NB4 (cell line): ENCODE measurements around the gene EPB41L5.

Source experiments
- DNase-seq: peaks from one replicate; pipeline ENCODE4 v3.0.0; 2010; ENCODE audit warnings: low read depth
- H3K4me3 ChIP-seq: one replicate; pipeline ENCODE4 v1.5.1; 2011; ENCODE audit warnings: mild to moderate bottlenecking, low read depth, low read length, moderate library complexity
- CTCF ChIP-seq: IDR thresholded peaks from one replicate; pipeline ENCODE4 v1.5.1; 2012; ENCODE audit warnings: low read depth, low read length
- MAX ChIP-seq: IDR thresholded peaks from 2 replicates; pipeline ENCODE4 v1.6.1; 2011; ENCODE audit warnings: low read depth, low read length
- MYC ChIP-seq: IDR thresholded peaks from 2 replicates; pipeline ENCODE4 v1.6.1; 2011; ENCODE audit warnings: low read depth, low read length
- POLR2A ChIP-seq: IDR thresholded peaks from 2 replicates; pipeline ENCODE4 v1.6.1; 2011; ENCODE audit warnings: mild to moderate bottlenecking; ENCODE audit not compliant: insufficient read length; ENCODE audit errors: extremely low read depth

EPB41L5 gene

GRCh38 chr2:120026890-120027289, 14.0 kb downstream of the EPB41L5 start:
- DNase-seq: no peak
- no peak overlapping the region for H3K4me3 ChIP-seq
- TF ChIP-seq POLR2A: no peak
- no peak for TF ChIP-seq MAX
- TF ChIP-seq MYC: no peak
- TF ChIP-seq CTCF: no peak

DNA sequence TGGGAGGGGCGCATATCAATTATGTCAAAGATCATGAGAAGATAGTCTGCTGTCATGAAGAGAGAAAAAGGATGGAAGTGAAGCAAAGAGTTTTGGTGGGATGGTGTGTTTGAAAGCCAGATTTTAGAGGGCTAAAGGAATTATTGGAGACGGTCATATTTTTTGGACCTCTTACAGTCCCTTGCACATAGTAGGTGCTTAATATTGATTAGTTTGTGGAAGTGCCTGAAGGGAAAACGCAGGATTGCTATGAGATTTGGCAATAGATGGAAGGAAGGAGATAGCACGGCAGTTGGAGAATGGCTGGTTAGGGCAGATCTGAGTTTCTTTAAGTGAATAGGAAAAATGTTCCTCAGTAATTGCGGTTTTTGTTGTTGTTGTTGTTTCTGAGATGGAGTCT, 15.9 kb downstream of the EPB41L5 start:
- H3K4me3 ChIP-seq: no peak overlapping the region
- no peak for DNase-seq
- TF ChIP-seq POLR2A (no peak), MAX (no peak), MYC (no peak), CTCF (no peak)

GRCh38 chr2:120029672-120030640, 17.1 kb downstream of the EPB41L5 start:
- TF ChIP-seq MYC: no peak
- TF ChIP-seq POLR2A: no peak
- TF ChIP-seq CTCF: no peak
- no peak for TF ChIP-seq MAX

GRCh38 chr2:120032297-120032696, 19.4 kb downstream of the EPB41L5 start:
- no peak for DNase-seq
- H3K4me3 ChIP-seq: no peak overlapping the region
- no peak for TF ChIP-seq MAX
- no peak for TF ChIP-seq MYC
- TF ChIP-seq POLR2A: no peak
- TF ChIP-seq CTCF: no peak

More at GRCh38 chr2:120029672-120030640, 17.1 kb downstream of the EPB41L5 start:
- no peak for DNase-seq
- no peak overlapping the region for H3K4me3 ChIP-seq

- H3K4me3 ChIP-seq: no peak overlapping the region
- no peak for TF ChIP-seq MAX
- no peak for TF ChIP-seq MYC
- DNase-seq: no peak
Measured at GRCh38 chr2:120034027-120034426, 21.1 kb downstream of the EPB41L5 start.

- no peak for DNase-seq
- no peak for TF ChIP-seq CTCF
- TF ChIP-seq MYC: no peak
- TF ChIP-seq MAX: no peak
- no peak for TF ChIP-seq POLR2A
- H3K4me3 ChIP-seq: no peak overlapping the region
Measured at GRCh38 chr2:120034621-120035020, 21.7 kb downstream of the EPB41L5 start.
